Raji (cell line): ENCODE data around the gene PSMD14.

Experiments
- POLR2A ChIP-seq: IDR thresholded peaks from 2 replicates; pipeline ENCODE4 v1.6.1; 2011; ENCODE audit warnings: low read depth, low read length, control low read depth; ENCODE audit not compliant: insufficient read depth

Gene PSMD14

DNA sequence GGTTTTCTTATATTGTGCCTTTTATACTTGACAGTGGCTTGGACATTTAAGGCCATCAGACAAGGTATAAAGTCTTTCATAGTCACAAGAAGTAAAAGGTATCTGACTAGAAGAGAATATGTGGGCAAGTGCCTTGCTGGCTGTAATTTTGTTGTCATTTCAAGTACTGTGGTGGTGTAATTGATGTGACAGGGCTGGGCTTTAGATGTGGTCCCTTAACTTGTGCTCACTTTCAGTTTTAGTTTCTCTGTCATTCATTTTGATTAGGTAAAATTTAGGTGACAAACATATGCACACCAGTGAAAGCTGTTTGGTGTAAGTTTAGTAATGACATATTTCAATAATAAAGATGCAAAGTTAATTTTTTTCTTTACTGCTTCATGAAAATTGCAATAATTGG, 76.6 kb downstream of the PSMD14 start:
- no peak for TF ChIP-seq POLR2A

- TF ChIP-seq POLR2A: no peak
These were observed 78.1 kb downstream of the PSMD14 start for GRCh38 chr2:161386228-161386824.

DNA sequence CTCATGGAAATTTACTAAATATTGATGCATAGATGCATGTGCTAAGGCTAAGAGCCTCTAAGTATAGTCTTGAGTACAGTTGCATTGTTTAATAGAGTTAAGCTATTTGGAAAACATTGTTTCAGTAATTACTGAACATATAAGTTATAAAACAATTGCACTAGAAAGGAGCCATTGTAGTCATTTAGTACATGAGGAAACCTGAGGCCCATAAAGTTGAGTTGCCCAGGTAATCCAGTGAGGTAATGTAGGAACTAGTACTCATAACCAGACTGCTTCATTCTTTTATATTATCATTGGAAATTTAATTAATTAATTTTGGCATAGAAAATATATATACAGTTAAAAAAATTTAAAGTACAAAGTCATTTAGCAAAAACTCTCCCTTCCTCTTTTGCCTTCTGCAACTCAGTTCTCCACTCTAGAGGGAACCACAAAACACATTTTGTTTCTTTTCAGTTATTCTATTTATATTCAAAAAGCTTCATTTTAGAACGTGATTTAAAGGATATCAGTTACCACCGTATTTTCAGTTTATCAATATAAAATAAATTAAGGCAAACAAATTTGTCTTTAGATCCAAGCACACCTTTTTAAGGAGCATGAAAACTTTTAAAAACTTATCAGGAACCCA, 80.0 kb downstream of the PSMD14 start:
- TF ChIP-seq POLR2A: no peak

- TF ChIP-seq POLR2A: no peak
These were observed 83.7 kb downstream of the PSMD14 start for GRCh38 chr2:161391737-161392506.

- no peak for TF ChIP-seq POLR2A
These were observed 91.9 kb downstream of the PSMD14 start for GRCh38 chr2:161400076-161400475.

DNA sequence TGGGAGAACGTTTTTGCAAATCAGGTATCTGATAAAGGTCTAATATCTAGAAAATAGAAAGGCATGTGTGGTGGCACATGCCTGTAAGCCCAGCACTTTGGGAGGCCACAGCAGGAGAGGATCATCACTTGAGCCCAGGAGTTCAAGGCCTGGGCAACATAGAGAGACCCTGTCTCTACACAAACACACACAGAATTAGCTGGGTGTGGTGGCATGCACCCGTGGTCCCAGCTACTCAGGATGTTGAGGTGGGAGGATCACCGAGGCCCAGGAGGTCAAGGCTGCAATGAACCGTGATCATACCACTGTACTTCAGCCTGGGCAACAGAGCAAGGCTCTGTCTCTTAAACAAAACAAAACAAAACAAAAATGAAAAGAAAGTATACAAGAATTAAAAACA, 94.1 kb downstream of the PSMD14 start:
- no peak for TF ChIP-seq POLR2A

DNA sequence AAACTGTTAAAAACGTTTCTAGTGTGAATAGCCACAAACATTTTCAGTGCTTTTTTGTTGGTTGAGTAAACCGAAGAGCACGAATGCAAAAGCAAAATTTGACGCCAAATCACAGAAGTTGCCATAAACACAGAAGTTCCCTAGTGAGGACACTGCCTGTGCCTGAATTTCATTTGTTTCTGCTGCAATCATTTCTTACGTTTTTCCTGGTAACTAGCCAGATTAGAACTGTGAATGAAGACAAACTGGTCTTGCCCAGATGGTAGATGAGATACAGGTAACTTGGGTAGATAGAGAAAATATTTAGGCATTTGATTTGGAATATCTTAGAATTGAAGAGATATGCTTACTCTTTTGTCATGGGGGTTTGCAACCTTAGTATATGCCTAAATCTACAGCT, 98.1 kb downstream of the PSMD14 start:
- TF ChIP-seq POLR2A: no peak

DNA sequence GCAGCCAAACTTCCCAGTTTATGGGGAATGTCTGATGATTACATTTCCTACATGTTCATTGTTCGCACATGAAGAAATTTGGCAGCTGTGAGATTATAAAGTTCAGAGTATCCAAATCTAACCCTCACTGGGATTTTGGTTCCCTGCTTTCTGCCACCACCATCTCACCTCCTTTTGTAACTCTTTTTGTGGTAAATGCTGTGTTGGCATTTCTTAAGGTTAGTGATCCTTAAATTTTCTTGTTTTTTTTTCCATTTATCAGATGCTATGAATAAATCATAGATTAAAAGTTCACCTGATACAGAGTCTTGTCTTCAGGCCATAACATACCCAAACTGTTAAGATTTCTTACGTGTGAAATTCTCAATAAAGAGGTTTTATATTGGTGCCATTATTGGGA, 99.4 kb downstream of the PSMD14 start:
- TF ChIP-seq POLR2A: no peak

DNA sequence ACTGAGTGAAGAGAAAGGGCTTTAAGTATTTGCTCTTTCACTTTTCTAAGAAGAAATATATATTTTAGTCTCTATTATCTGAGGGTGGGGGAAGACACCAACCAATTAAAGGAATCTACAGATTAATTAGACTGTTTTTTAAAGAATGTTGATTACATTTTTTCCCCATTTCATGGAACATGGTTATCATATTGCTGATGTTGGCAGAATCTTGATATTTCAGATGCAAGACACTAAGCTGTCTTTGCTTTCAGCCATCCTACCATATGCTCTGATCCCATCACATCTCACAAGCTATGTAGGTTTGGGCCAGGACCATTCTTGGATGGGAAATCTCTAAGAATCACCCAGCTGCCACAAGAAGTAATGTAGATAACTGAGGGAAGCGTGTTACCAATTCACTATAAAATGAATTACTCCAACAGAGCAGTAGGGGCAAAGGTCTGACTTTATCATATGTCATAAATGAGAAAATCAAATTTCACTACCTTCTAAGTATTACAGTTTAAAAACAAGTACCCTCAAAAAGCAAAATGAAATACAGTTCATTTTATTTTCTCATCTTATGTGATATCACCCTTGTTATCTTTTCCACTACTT, 101.2 kb downstream of the PSMD14 start:
- TF ChIP-seq POLR2A: no peak

- no peak for TF ChIP-seq POLR2A
These were observed 104.1 kb downstream of the PSMD14 start for GRCh38 chr2:161412346-161412745.

GRCh38 chr2:161414042-161415033, 106.1 kb downstream of the PSMD14 start:
- no peak for TF ChIP-seq POLR2A

GRCh38 chr2:161415034-161415986, 107.1 kb downstream of the PSMD14 start:
- no peak for TF ChIP-seq POLR2A

- TF ChIP-seq POLR2A: no peak
These were observed 107.9 kb downstream of the PSMD14 start, which contains the start of gene TBR1 for GRCh38 chr2:161415987-161416707. Gene TBR1, plus strand, starts transcription at chr2:161416297. Its CDS starts 114 bp downstream, at chr2:161416411.

DNA sequence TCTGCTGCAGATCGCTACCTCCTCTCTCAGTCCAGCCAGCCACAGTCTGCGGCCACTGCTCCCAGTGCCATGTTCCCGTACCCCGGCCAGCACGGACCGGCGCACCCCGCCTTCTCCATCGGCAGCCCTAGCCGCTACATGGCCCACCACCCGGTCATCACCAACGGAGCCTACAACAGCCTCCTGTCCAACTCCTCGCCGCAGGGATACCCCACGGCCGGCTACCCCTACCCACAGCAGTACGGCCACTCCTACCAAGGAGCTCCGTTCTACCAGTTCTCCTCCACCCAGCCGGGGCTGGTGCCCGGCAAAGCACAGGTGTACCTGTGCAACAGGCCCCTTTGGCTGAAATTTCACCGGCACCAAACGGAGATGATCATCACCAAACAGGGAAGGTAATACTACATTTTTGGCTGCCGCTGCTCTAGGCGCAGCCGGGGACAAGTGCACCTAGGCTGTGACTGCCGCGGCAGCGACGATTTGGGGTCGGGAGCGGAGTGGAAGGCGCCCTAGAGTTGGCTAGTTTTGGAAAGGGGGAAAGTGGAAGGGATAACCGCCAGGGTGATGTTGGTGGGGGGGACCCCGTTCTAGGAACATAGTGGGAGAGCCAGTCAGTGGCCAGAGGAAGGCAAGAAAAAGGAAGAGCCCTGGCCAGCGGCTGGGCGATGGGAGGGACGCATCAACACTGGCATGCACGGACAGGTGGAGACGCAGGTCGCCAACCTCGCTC, 108.6 kb downstream of the PSMD14 start:
- no peak for TF ChIP-seq POLR2A
